ENCODE measurements around the gene PTCH1.

DNA sequence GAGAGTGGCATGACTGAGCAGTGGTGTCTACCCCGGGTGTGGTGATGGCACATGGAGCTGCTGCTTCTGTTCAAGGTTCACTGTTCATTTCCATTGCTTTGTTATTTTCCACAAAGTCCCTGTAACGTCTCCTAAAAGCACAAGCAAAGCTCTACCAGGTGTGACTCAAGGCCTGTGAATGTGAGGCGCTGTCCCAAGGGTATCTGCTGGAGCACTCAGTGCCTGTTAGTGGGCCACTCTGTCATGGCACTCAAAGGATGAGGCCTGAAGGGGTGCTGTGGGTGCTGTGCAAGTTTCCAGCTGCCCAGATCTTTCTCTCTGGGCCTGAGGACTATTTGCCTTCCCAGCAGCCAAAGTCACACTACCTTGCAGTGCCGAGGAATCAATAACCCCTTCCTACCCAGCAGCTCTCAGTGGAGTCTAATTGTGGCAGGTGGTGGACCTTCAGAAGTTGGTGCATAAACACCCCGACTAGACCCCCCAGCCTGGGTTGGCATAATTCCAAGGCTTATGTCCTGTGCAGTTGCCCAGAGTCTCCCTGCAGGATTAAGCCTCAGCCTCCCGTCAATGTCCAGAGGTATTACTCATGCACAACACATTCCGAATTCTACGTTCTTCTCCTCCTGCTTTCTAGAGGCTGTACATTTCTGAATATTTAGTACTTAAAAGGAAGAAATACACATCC lies 17.4 kb upstream of the PTCH1 start:
- TF ChIP-seq, protein P1, sequence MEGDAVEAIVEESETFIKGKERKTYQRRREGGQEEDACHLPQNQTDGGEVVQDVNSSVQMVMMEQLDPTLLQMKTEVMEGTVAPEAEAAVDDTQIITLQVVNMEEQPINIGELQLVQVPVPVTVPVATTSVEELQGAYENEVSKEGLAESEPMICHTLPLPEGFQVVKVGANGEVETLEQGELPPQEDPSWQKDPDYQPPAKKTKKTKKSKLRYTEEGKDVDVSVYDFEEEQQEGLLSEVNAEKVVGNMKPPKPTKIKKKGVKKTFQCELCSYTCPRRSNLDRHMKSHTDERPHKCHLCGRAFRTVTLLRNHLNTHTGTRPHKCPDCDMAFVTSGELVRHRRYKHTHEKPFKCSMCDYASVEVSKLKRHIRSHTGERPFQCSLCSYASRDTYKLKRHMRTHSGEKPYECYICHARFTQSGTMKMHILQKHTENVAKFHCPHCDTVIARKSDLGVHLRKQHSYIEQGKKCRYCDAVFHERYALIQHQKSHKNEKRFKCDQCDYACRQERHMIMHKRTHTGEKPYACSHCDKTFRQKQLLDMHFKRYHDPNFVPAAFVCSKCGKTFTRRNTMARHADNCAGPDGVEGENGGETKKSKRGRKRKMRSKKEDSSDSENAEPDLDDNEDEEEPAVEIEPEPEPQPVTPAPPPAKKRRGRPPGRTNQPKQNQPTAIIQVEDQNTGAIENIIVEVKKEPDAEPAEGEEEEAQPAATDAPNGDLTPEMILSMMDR (conservative IDR thresholded peaks at IDR 0.05): no peak
- TF ChIP-seq EZH2 (IDR thresholded peaks at IDR 0.05; ENCODE audit: low read depth): no peak

All from PC-9 (cell line).